Pons (tissue), 1 donor: ENCODE data around the gene LRRC36.
A peak's percentile ranks its signal among the peaks of the same experiment; 100 is the strongest.
"Not testable (repeated sequence)": the region's sequence is repeated elsewhere in the genome, so short reads cannot be mapped to it uniquely, and the experiment has no call there.

Source experiments
- DNase-seq: peaks from one replicate; pipeline ENCODE4 v3.0.0-alpha.2; 2016; ENCODE audit warnings: low spot score

Gene LRRC36

DNA sequence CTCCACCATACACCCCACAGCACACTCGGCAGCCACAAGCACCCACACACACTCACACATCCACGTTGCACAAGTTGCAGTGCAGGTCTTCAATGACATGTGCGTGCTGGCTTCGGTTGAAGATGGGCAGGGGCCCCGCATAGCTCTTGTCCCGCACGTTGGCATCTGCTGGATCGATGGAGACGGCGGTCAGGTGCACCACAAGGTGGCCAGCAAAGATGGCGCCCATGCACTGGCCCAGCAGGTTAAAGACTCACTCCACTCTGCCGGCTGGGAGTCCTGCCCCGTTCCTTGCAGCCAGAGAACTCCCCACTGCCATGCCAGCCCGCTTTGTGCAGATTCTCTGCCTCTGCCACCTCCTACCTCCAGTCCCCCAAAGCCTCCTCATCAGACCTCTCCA lies 74.3 kb downstream of the LRRC36 start:
- DNase-seq = no peak

GRCh38 chr16:67403976-67404555 lies 77.5 kb downstream of the LRRC36 start:
- DNase-seq = no peak

DNA sequence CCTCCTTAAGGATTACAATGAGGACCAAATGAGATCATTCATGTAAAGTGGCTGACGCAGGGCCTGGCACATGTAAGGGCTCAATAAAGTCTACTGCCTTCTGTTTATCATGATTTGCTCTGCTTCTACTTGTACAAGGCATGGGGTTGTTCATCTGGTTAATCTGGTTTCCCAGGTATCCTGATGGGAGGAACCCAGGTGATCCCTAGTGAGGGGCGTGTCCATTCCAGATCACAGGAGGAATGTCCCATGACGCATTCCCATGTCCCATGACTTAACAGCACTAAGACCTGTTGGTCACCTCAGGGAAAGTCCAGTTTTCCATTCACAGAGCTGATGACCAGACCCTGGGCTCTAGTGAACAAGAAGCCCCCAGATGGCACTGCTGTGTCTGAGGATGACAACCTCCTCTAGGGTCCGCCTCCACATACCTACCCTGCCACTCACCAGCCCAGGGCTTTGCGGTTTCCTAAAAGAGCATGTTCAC lies 78.2 kb downstream of the LRRC36 start:
- DNase-seq = no peak

DNA sequence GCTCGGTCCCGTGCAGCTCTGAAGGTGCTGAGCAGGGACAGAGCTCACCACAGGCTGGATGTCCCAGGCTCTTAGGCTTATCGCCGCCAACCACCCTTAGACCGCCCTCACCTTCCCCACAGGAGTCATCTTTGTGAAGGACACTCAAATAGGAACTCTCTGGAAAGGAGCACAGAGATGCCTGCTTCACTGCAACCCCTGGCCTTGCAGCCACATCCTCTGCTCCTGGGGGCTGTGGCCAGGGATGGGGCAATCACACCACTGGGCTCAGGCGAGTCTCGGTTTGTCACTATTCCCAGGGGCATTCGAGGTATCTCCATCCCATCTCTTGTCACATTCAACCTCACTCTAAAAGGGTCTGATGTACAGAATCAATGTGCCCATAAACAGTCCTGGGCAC lies 78.7 kb downstream of the LRRC36 start:
- no peak for DNase-seq

GRCh38 chr16:67406111-67406971 lies 79.7 kb downstream of the LRRC36 start:
- DNase-seq = no peak

GRCh38 chr16:67407176-67407787 lies 80.7 kb downstream of the LRRC36 start:
- no peak for DNase-seq

DNA sequence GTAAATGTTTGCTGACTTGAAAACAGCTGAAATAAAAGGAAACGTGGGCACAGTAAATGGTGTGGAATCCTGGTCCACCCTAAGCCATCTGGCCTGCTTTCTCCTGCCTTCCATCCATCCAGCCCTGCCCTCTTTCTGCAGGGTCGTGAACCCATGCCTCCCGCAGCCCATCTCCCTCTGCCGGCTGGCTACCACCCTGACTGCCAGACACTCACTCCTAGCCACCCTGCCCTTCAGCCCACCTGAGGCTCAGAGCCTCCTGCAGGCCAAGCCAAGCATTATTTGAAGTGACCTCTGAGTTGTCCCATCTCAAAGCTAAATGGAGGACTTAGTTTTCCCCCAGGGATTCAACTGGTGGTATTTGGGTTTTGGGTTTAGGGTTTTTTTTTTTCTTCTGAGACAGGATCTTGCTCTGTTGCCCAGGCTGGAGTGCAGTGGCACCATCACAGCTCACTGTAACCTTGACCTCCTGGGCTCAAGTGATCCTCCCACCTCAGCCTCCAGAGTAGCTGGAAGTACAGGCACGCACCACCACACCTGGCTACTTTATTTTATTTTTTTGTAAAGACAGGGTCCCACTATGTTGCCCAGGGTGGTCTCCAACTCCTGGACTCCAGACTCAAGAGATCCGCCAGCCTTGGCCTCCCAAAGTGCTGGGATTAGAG lies 81.3 kb downstream of the LRRC36 start:
- DNase-seq = no peak

DNA sequence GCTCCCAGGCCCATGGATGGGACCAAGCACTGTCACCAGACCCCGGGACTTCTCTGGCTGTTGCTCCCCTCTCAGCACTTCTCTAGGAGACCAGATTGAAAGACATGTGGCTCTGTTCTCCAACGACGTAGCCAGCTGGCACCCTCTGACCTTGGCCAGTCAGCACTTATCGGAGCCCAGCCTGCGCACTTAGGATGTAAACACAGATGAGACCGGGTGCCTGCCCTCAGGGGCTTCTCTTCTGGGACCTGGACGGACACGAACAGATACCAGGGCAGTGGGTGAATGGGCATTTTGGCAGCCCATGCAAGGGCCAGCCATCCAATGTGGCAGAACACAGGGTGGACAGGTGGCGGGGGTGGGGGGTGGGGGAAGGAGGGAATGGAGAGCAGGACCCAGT lies 83.0 kb downstream of the LRRC36 start:
- DNase-seq = no peak

GRCh38 chr16:67411339-67411738 lies 84.7 kb downstream of the LRRC36 start:
- DNase-seq = no peak

- no peak for DNase-seq
These were observed 85.7 kb downstream of the LRRC36 start for GRCh38 chr16:67412294-67412693.

DNA sequence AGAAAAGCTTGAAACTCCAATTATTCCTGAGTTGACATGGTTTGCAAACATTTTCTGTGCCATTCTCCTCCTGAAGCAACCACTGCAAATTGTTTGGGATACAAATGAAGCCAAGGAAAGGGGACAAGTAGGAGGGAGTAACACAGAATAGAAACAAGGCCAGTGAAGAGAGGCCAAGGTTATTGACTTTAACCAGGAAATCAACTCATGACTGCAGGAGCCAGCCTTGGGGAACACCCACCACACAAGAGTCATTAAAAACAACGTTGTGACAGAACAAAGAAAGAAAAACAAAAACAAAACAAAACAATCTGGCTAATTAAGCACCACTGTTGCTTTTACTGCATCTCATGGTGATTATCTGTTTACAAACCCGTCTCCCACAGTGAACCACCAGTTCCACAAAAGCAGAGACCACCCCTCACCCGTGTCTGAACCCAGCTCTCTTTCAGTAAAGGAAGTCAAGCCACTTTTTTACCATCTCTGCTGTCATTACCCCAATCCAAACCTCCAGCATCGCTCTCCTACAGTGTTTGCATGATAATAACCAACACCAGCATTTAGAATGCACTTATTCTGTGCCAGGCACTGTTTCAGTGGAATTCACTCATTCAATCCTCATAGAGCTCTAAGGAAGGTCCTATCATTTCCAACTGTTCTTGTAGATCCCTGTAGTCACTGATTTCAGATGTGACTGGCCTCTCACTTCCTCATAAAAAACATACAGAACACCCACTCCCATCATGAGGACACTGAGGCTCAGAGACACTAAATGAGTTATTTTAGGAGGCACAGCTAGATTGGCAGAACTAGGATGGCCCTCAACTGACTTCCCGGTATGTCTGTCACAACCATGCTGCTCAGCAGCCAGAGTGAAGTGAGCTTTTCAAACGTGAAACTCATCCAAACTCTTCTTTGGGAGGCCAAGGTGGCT lies 87.6 kb downstream of the LRRC36 start:
- no peak for DNase-seq

DNA sequence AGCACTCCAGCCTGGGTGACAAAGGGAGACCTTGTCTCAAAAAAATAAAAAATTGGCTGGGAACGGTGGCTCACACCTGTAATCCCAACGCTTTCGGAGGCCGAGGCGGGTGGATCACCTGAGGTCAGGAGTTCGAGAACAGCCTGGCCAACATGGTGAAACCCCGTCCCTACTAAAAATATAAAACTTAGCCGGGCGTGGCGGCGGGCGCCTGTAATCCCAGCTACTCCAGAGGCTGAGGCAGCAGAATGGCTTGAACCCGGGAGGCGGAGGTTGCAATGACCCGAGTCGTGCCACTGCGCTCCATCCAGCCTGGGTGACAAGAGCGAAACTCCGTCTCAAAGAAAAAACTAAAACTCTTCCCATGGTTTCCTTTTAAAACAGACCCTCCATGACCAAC lies 88.8 kb downstream of the LRRC36 start:
- DNase-seq = not testable (repeated sequence)

GRCh38 chr16:67415872-67416793 lies 89.5 kb downstream of the LRRC36 start, which contains the start of gene ZDHHC1:
Gene ZDHHC1 (minus strand): TSS chr16:67416477. CDS start chr16:67407775, 8,702 bp downstream.
- DNase-seq = peak; percentile 46

- no peak for DNase-seq
These were observed 90.9 kb downstream of the LRRC36 start for GRCh38 chr16:67417333-67418061.

DNA sequence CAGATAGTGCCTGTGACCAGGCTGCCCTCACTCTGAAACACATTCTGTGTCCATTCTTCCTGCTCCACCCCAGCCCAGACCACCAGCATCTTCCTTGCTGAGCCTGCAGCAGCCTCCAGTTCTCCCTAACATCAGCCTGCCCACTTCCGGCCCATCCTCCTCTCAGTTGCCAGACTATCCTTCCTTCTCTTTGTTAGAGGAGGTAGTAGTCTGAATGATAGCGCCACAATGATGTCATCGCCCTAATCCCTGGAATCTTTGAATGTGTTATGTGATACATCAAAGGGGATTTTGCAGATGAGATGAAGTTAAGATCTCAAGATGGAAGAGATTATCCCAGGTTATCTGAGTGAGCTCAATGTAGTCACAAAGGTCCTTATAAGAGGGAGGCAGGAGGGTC lies 92.9 kb downstream of the LRRC36 start:
- no peak for DNase-seq

DNA sequence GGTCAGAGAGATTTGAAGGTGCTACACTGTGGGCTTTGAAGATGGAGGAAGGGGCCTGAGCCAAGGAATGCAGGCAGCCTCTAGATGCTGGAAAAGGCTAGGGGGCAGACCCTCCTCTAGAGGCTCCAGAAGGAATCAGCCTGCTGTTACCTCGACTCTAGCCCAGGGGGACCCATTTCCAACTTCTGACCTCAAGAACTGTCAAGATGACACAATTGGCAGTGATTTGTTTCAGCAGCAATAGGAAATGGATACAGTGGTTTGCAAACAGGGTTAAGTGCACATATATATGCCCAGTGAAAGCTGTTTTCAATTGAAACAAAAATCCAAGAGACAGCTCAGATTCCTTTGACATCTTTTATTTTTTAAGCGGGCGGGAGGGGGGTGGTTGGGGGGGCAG lies 93.3 kb downstream of the LRRC36 start:
- DNase-seq = no peak

DNA sequence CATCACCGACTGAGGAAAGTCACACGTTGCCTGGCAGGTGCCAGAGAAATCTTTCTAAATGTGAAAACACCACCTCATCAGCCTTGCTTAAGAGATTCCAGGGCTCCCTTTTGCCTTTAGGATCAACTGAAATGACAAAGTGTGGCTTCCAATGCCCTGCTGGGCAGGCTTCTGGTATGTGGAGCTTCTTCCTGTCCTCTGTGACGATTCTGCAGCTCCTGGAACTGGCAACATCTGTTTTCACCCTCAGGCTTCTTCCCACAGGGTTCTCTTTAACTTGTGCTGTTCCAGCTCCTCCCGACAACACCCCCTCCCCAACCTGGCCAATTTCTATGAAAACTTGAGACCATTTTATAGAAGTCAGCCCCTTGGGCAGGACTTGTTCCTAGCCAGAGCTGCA lies 94.4 kb downstream of the LRRC36 start:
- no peak for DNase-seq

GRCh38 chr16:67423015-67423414 lies 96.4 kb downstream of the LRRC36 start:
- DNase-seq = no peak

DNA sequence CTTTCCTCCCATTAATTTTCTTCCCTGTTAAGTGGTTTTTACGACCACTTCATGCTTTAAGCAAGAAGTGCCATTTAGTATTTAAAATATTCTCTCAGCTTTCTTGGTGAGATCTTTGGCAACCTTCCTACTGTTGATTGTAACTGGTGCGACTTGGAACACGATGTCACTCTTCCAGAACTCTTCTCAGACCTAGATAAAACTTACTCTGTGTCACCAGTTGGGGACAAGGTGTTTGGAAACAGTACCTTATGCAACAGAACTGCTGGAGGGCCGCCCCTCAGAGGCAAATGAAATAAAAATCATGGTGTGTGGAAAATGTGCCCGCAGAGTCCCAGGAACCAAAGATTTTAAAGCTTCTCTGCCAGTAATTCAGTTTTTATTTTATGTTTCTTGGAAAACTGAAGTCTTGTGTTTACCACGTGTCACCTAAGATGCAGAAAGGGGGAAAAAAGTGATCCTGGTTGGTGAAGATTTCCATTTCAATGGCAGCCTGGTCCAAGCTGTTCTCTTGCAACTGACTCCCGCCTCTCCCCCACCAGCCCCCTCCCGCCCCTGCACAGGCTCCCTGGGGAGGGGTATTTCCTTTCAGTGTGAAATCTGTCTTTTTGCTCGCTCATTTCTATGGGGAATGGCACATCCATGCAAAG lies 97.1 kb downstream of the LRRC36 start:
- no peak for DNase-seq
